ENCODE measurements around the gene CEP104. TPM values are rescaled to one million over a fixed set of nuclear protein-coding genes. Genes with fewer than 3 reads are reported as not detected.

The CEP104 gene
- polyA plus RNA-seq, 3 donors: 8.3 to 25.1 (median 13.0) TPM

- Mint-ChIP-seq H3K27ac (peak overlapping the region in 1 of 7 donors; percentile 18), H3K9me3 (no peaks in the 10 kb centered on the region), H3K27me3 (ENCODE audit: low read depth in 3 of 3) (peaks cover 0 to 1% (median 1%) of the 10 kb centered on the region in 3 donors), H3K36me3 (peaks cover 53 to 87% of the 10 kb centered on the region in 2 donors), H3K4me3 (no peak overlapping the region), H3K4me1 (peaks cover 14% of the 10 kb centered on the region)
- Histone ChIP-seq H3K27me3 (ENCODE audit: control insufficient read depth in 2 of 2, insufficient read depth in 2 of 2, low read length in 2 of 2) (no peaks in the 10 kb centered on the region), H3K9me3 (replicated peaks in 1 of 2; ENCODE audit: control insufficient read depth in 1 of 2, insufficient read depth in 1 of 2, low read length in 2 of 2) (no peaks in the 10 kb centered on the region), H3K4me3 (replicated peaks in 1 of 3; ENCODE audit: low read depth in 2 of 3, low read length in 3 of 3) (no peak overlapping the region), H3K4me1 (ENCODE audit: control insufficient read depth in 1 of 2, insufficient read depth in 2 of 2, low read length in 2 of 2) (no peaks in the 10 kb centered on the region), H3K27ac (ENCODE audit: low read depth in 1 of 2, low read length in 2 of 2) (no peak overlapping the region), H3K9ac (ENCODE audit: insufficient read depth, low read length, poor library complexity, severe bottlenecking) (no peak overlapping the region), H3K4me2 (replicated peaks; ENCODE audit: extremely low read depth, low read length, poor library complexity, severe bottlenecking) (no peak overlapping the region), H4K20me1 (ENCODE audit: insufficient read depth, low read length) (peaks cover 65% of the 10 kb centered on the region), H3K36me3 (replicated peaks in 1 of 2; ENCODE audit: control insufficient read depth in 1 of 2, insufficient read depth in 2 of 2, low read length in 2 of 2) (peaks cover 65 to 83% of the 10 kb centered on the region in 2 donors), H2AFZ (ENCODE audit: insufficient read depth, low read depth, low read length, poor library complexity, severe bottlenecking) (no peak overlapping the region), H3K79me2 (ENCODE audit: insufficient read depth, low read length) (peaks cover 51% of the 10 kb centered on the region)
- no peak for DNase-seq
- TF ChIP-seq, protein P1, sequence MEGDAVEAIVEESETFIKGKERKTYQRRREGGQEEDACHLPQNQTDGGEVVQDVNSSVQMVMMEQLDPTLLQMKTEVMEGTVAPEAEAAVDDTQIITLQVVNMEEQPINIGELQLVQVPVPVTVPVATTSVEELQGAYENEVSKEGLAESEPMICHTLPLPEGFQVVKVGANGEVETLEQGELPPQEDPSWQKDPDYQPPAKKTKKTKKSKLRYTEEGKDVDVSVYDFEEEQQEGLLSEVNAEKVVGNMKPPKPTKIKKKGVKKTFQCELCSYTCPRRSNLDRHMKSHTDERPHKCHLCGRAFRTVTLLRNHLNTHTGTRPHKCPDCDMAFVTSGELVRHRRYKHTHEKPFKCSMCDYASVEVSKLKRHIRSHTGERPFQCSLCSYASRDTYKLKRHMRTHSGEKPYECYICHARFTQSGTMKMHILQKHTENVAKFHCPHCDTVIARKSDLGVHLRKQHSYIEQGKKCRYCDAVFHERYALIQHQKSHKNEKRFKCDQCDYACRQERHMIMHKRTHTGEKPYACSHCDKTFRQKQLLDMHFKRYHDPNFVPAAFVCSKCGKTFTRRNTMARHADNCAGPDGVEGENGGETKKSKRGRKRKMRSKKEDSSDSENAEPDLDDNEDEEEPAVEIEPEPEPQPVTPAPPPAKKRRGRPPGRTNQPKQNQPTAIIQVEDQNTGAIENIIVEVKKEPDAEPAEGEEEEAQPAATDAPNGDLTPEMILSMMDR (IDR thresholded peaks at IDR 0.05): no peak
- 100% methylated on average over 5 of the region's 10 CpGs for WGBS (ENCODE audit: insufficient coverage)
- intact Hi-C loops (cut with micrococcal nuclease): no loop called here
These were observed 69.7 kb downstream of the CEP104 start for GRCh38 chr1:3787349-3787715.

DNA sequence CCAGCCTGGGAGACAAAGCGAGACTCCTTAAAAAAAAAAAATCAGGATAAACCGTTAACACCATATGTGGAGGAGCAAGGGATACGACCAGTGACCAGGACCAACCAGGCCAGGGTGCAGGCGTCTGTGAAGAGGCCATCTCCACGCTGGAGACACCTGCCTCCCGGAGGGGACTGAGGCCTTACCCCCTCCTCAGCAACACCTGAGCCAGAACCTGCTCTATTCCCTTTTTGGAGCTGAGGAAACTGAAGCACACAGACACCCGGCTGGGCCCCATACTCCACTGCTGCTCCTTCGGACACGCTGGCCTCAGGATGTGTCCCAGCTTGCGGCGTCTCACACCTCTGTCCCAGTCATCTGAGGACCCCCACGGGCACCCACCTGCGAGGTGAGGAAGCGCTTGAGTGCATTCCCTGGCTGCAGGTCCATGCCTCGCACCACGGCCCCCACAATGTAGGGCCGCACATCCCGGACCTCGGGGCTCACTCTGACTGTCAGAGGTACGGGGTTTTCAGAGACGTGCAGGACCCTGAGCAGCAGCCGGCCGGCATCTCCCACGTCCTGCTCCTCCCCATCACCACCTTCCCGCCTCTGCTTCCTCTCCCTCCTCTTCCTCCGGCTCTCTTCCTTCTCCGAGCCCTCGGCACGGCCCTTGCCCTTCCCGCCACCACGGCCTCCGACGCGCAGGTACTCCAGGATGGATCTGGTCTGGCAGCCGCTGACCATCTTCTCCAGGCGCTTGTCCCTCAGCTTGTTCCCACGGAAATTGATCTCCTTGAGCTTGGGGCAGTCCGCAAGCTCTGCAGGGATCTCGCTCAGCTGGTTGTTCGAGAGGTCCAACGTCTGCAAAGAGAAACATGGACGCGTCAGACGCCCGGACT lies 70.3 kb downstream of the CEP104 start:
- no peak overlapping the region for H3K4me3 ChIP-seq (replicated peaks in 1 of 3; ENCODE audit: low read depth in 2 of 3, low read length in 3 of 3)
- H3K4me1 ChIP-seq (ENCODE audit: control insufficient read depth in 1 of 2, insufficient read depth in 2 of 2, low read length in 2 of 2): no peaks in the 10 kb centered on the region
- 97% methylated on average over 38 of the region's 45 CpGs for WGBS (ENCODE audit: insufficient coverage)
- intact Hi-C loops (cut with micrococcal nuclease): no loop called here
- H3K4me1 Mint-ChIP-seq: peaks cover 14% of the 10 kb centered on the region
- peaks cover 0 to 1% (median 1%) of the 10 kb centered on the region in 3 donors for H3K27me3 Mint-ChIP-seq (ENCODE audit: low read depth in 3 of 3)
- H3K27ac ChIP-seq (ENCODE audit: low read depth in 1 of 2, low read length in 2 of 2): no peak overlapping the region
- TF ChIP-seq, protein P1 (IDR thresholded peaks at IDR 0.05): no peak
- no peak overlapping the region for H3K9ac ChIP-seq (ENCODE audit: insufficient read depth, low read length, poor library complexity, severe bottlenecking)
- H3K27me3 ChIP-seq (ENCODE audit: control insufficient read depth in 2 of 2, insufficient read depth in 2 of 2, low read length in 2 of 2): no peaks in the 10 kb centered on the region
- H3K36me3 Mint-ChIP-seq: peaks cover 57 to 87% of the 10 kb centered on the region in 2 donors
- H3K27ac Mint-ChIP-seq: peak overlapping the region in 1 of 7 donors; percentile 18
- H3K36me3 ChIP-seq (replicated peaks in 1 of 2; ENCODE audit: control insufficient read depth in 1 of 2, insufficient read depth in 2 of 2, low read length in 2 of 2): peaks cover 68 to 84% of the 10 kb centered on the region in 2 donors
- no peak for DNase-seq
- H3K4me2 ChIP-seq (replicated peaks; ENCODE audit: extremely low read depth, low read length, poor library complexity, severe bottlenecking): no peak overlapping the region
- peaks cover 59% of the 10 kb centered on the region for H4K20me1 ChIP-seq (ENCODE audit: insufficient read depth, low read length)
- no peaks in the 10 kb centered on the region for H3K9me3 Mint-ChIP-seq
- no peaks in the 10 kb centered on the region for H3K9me3 ChIP-seq (replicated peaks in 1 of 2; ENCODE audit: control insufficient read depth in 1 of 2, insufficient read depth in 1 of 2, low read length in 2 of 2)
- no peak overlapping the region for H3K4me3 Mint-ChIP-seq
- H2AFZ ChIP-seq (ENCODE audit: insufficient read depth, low read depth, low read length, poor library complexity, severe bottlenecking): no peak overlapping the region
- H3K79me2 ChIP-seq (ENCODE audit: insufficient read depth, low read length): peaks cover 45% of the 10 kb centered on the region
